Progenitor cell of endocrine pancreas (in vitro differentiated cells): ENCODE measurements around the gene USP2. TPM values are rescaled to one million over a fixed set of nuclear protein-coding genes. Genes with fewer than 3 reads are reported as not detected.
A peak's percentile ranks its signal among the peaks of the same experiment; 100 is the strongest.

ENCODE experiments used
- DNase-seq: peaks from one replicate; pipeline ENCODE4 v3.0.0; 2021; ENCODE audit warnings: low spot score; ENCODE audit not compliant: unreplicated experiment
- H3K27ac Mint-ChIP-seq: 2 replicates; pipeline ENCODE4 v1.8.0; 2021; ENCODE audit warnings: mild to moderate bottlenecking, moderate library complexity, mixed read lengths
- H3K27me3 Mint-ChIP-seq: 2 replicates; pipeline ENCODE4 v1.8.0; 2021; ENCODE audit warnings: mixed read lengths
- H3K36me3 Mint-ChIP-seq: 2 replicates; pipeline ENCODE4 v1.8.0; 2022; ENCODE audit warnings: mixed read lengths; ENCODE audit not compliant: insufficient read depth
- H3K4me1 Mint-ChIP-seq: 2 replicates; pipeline ENCODE4 v1.8.0; 2021; ENCODE audit warnings: low read depth, mixed read lengths
- H3K4me3 Mint-ChIP-seq: 2 replicates; pipeline ENCODE4 v1.8.0; 2021; ENCODE audit warnings: low read depth, mild to moderate bottlenecking, moderate library complexity, mixed read lengths
- H3K9me3 Mint-ChIP-seq: 2 replicates; pipeline ENCODE4 v1.8.0; 2021; ENCODE audit warnings: low read depth, mixed read lengths
- CTCF ChIP-seq: fragments of 200-600 bp; sonication (generic); IDR thresholded peaks from one replicate; pipeline ENCODE4 v1.5.0; 2021; ENCODE audit warnings: antibody characterized with exemption, mild to moderate bottlenecking; ENCODE audit not compliant: unreplicated experiment
- total RNA-seq: library from RNA; stranded (reverse); gene quantifications from 2 replicates; pipeline ENCODE4 v1.2.1, GENCODE V29; 2021

Gene USP2
- total RNA-seq, 1 donor from 2014 or later: 5.1 TPM

- TF ChIP-seq CTCF: no peak
Measured at GRCh38 chr11:119322921-119323531, 58.5 kb downstream of the USP2 start.

GRCh38 chr11:119322360-119322739 is 59.1 kb downstream of the USP2 start:
- Mint-ChIP-seq H3K9me3 (no peaks in the 10 kb centered on the region), H3K4me1 (peaks cover 16% of the 10 kb centered on the region), H3K27me3 (peaks cover 35% of the 10 kb centered on the region), H3K27ac (no peak overlapping the region), H3K4me3 (no peak overlapping the region), H3K36me3 (no peaks in the 10 kb centered on the region)
- no peak for TF ChIP-seq CTCF
- no peak for DNase-seq

More at GRCh38 chr11:119322921-119323531, 58.5 kb downstream of the USP2 start:
- Mint-ChIP-seq H3K4me1 (peaks cover 12% of the 10 kb centered on the region), H3K4me3 (no peak overlapping the region), H3K27me3 (peaks cover 30% of the 10 kb centered on the region), H3K36me3 (no peaks in the 10 kb centered on the region), H3K27ac (no peak overlapping the region), H3K9me3 (no peaks in the 10 kb centered on the region)
- DNase-seq: no peak

- DNase-seq: no peak
- Mint-ChIP-seq H3K27ac (peak overlapping the region; percentile 76), H3K9me3 (no peaks in the 10 kb centered on the region), H3K27me3 (peaks cover 36% of the 10 kb centered on the region), H3K4me3 (peak overlapping the region; percentile 67), H3K36me3 (no peaks in the 10 kb centered on the region), H3K4me1 (peaks cover 16% of the 10 kb centered on the region)
- no peak for TF ChIP-seq CTCF
Measured at GRCh38 chr11:119320776-119321524, 60.5 kb downstream of the USP2 start.

GRCh38 chr11:119320240-119320775 is 61.2 kb downstream of the USP2 start:
- no peaks in the 10 kb centered on the region for H3K9me3 Mint-ChIP-seq
- no peak for DNase-seq
- no peak overlapping the region for H3K27ac Mint-ChIP-seq

More at GRCh38 chr11:119320240-119320775, 61.2 kb downstream of the USP2 start:
- no peaks in the 10 kb centered on the region for H3K36me3 Mint-ChIP-seq
- peaks cover 43% of the 10 kb centered on the region for H3K27me3 Mint-ChIP-seq
- H3K4me3 Mint-ChIP-seq: peak overlapping the region; percentile 57
- no peak for TF ChIP-seq CTCF
- peaks cover 19% of the 10 kb centered on the region for H3K4me1 Mint-ChIP-seq
